Chondrocyte (in vitro differentiated cells): Measurements from ENCODE around the gene ANTKMT. TPM values are rescaled to one million over a fixed set of nuclear protein-coding genes. Genes with fewer than 3 reads are reported as not detected.

Experiments
- DNase-seq: peaks from one replicate; pipeline ENCODE4 v3.0.0; 2021; ENCODE audit warnings: mixed read lengths, low spot score
- H3K27ac Mint-ChIP-seq: one replicate; pipeline ENCODE4 v1.8.0; 2021; ENCODE audit warnings: mild to moderate bottlenecking, moderate library complexity, mixed read lengths; ENCODE audit not compliant: unreplicated experiment
- H3K27me3 Mint-ChIP-seq: 2 replicates; pipeline ENCODE4 v1.8.0; 2021; ENCODE audit warnings: low read depth, mixed read lengths
- H3K36me3 Mint-ChIP-seq: 2 replicates; pipeline ENCODE4 v1.8.0; 2021; ENCODE audit warnings: low read depth, mixed read lengths
- H3K4me1 Mint-ChIP-seq: 2 replicates; pipeline ENCODE4 v1.8.0; 2021; ENCODE audit warnings: low read depth, mild to moderate bottlenecking, mixed read lengths
- H3K4me3 Mint-ChIP-seq: one replicate; pipeline ENCODE4 v1.8.0; 2021; ENCODE audit warnings: mild to moderate bottlenecking, moderate library complexity, mixed read lengths; ENCODE audit not compliant: unreplicated experiment
- H3K9me3 Mint-ChIP-seq: 2 replicates; pipeline ENCODE4 v1.8.0; 2021; ENCODE audit warnings: low read depth, mixed read lengths
- total RNA-seq: library from RNA; stranded (reverse); gene quantifications from 3 replicates; pipeline ENCODE4 v1.2.1, GENCODE V29; 2021
- TF ChIP-seq, protein P1 (sequence below): fragments of 200-600 bp; sonication (generic); IDR thresholded peaks from 2 replicates; pipeline ENCODE4 v1.5.0; 2021; ENCODE audit warnings: antibody characterized with exemption, mild to moderate bottlenecking, moderate library complexity

ANTKMT gene
- total RNA-seq, 1 donor from 2014 or later = 38.2 TPM

DNA sequence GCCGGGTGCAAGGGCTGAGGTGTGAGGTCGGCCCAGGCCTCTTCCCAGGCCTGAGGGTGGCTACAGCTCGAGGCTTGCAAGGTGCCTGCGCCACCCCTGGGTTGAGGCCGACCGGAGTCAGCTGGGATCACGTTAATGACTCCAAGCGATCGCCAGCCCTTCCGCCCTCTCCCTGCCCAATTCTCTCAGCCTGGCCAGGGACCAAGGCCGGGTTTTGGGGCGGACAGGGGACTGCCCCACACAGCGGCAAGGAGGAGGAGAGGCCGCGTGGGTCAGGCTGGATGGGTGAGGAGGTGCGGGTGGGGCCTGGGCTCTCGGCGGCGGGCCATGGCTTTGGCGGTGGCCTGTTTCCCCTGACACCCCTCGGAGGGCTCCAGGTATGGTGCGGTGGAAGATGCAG, 27.6 kb upstream of the ANTKMT start:
- no peak for DNase-seq
- peaks cover 1% of the 10 kb centered on the region for H3K36me3 Mint-ChIP-seq
- H3K27me3 Mint-ChIP-seq = peaks cover 23% of the 10 kb centered on the region
- H3K27ac Mint-ChIP-seq = no peak overlapping the region
- TF ChIP-seq, protein P1, sequence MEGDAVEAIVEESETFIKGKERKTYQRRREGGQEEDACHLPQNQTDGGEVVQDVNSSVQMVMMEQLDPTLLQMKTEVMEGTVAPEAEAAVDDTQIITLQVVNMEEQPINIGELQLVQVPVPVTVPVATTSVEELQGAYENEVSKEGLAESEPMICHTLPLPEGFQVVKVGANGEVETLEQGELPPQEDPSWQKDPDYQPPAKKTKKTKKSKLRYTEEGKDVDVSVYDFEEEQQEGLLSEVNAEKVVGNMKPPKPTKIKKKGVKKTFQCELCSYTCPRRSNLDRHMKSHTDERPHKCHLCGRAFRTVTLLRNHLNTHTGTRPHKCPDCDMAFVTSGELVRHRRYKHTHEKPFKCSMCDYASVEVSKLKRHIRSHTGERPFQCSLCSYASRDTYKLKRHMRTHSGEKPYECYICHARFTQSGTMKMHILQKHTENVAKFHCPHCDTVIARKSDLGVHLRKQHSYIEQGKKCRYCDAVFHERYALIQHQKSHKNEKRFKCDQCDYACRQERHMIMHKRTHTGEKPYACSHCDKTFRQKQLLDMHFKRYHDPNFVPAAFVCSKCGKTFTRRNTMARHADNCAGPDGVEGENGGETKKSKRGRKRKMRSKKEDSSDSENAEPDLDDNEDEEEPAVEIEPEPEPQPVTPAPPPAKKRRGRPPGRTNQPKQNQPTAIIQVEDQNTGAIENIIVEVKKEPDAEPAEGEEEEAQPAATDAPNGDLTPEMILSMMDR = no peak
- H3K9me3 Mint-ChIP-seq = no peaks in the 10 kb centered on the region
- peaks cover 19% of the 10 kb centered on the region for H3K4me1 Mint-ChIP-seq
- no peak overlapping the region for H3K4me3 Mint-ChIP-seq

- peaks cover 16% of the 10 kb centered on the region for H3K4me1 Mint-ChIP-seq
- no peaks in the 10 kb centered on the region for H3K9me3 Mint-ChIP-seq
- no peak overlapping the region for H3K27ac Mint-ChIP-seq
- DNase-seq = no peak
- H3K36me3 Mint-ChIP-seq = peaks cover 1% of the 10 kb centered on the region
- no peak overlapping the region for H3K4me3 Mint-ChIP-seq
- TF ChIP-seq, protein P1 = no peak
- peaks cover 23% of the 10 kb centered on the region for H3K27me3 Mint-ChIP-seq
These were observed 27.2 kb upstream of the ANTKMT start for GRCh38 chr16:693766-694165.

DNA sequence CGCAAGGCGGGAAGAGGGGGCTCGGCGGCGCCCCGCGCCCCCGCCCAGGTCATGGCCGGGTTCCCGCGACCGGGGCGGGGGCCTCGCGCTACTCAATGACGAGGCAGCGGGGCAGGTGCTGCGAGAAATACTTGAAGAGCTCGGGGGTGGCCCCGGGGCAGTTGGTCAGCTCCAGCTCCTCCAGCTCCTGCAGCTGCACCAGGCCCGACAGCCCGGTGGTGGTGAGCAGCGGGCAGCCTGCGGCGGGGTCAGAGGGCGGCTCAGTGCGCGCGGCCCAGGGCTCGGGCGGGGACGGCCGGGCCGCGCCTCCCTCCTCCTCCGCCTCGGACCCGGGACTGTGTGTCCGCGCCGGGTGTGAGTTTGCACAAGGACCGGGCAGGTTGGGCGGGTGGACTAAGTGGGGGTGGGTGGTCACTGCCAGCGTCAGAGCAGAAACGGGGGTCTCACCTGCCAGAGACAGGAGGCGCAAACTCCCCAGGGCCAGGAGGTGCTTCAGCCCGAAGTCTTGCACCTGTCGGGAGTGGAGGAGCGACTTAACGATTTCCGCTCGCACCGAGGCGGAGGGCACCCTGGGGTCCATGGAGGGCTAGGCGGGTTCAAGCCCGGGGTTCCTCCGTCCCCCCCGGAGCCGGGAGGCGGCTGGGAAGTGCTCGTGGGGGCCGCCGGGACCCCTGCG, 26.6 kb upstream of the ANTKMT start:
- no peak overlapping the region for H3K4me3 Mint-ChIP-seq
- H3K36me3 Mint-ChIP-seq = peaks cover 1% of the 10 kb centered on the region
- H3K4me1 Mint-ChIP-seq = peaks cover 11% of the 10 kb centered on the region
- DNase-seq = no peak
- no peak overlapping the region for H3K27ac Mint-ChIP-seq
- H3K9me3 Mint-ChIP-seq = no peaks in the 10 kb centered on the region
- H3K27me3 Mint-ChIP-seq = peaks cover 23% of the 10 kb centered on the region
- TF ChIP-seq, protein P1 = no peak

DNA sequence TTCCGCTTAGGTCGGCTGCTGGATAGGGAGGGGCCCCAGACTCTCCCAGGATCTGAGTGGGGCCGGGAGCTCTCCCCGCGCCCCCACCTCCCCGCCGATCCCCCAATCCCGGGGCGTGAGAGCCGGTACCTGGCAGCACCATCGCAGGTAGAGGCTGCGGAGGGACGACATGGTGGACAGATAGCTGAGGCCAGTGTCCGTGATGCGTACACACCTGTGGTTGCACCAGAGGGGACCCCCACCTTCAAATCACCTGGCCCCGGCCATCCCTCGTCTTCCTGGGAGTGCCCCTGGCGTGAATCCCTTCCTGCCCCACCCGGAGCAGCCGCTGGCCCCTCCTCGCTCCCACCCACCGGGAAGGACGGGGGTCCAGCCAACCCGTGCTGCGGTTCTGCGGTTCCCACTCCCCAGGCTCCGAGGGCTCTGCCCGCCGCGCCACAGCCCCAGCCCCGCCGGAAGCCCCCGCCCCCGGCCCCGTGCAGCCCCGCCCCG, 26.0 kb upstream of the ANTKMT start:
- Mint-ChIP-seq H3K4me3 (no peak overlapping the region), H3K9me3 (no peaks in the 10 kb centered on the region), H3K27ac (no peak overlapping the region), H3K36me3 (peaks cover 1% of the 10 kb centered on the region), H3K4me1 (peaks cover 5% of the 10 kb centered on the region), H3K27me3 (peaks cover 23% of the 10 kb centered on the region)
- DNase-seq = no peak
- TF ChIP-seq, protein P1 = no peak

GRCh38 chr16:695355-696089, 25.4 kb upstream of the ANTKMT start:
- no peak for DNase-seq
- Mint-ChIP-seq H3K27ac (no peak overlapping the region), H3K4me3 (no peak overlapping the region), H3K27me3 (peaks cover 23% of the 10 kb centered on the region), H3K4me1 (peaks cover 4% of the 10 kb centered on the region), H3K36me3 (peaks cover 1% of the 10 kb centered on the region), H3K9me3 (no peaks in the 10 kb centered on the region)
- TF ChIP-seq, protein P1 = no peak
